GM21717 (cell line): ENCODE results near the gene PTGS1.
"Not testable (repeated sequence)": the region's sequence is repeated elsewhere in the genome, so short reads cannot be mapped to it uniquely, and the experiment has no call there.

Source experiments
- ATAC-seq: cut with Tn5 transposase; IDR thresholded peaks from one replicate; pipeline ENCODE4 v1.9.1; 2021; ENCODE audit warnings: mild to moderate bottlenecking, moderate library complexity; ENCODE audit not compliant: unreplicated experiment

Gene PTGS1

DNA sequence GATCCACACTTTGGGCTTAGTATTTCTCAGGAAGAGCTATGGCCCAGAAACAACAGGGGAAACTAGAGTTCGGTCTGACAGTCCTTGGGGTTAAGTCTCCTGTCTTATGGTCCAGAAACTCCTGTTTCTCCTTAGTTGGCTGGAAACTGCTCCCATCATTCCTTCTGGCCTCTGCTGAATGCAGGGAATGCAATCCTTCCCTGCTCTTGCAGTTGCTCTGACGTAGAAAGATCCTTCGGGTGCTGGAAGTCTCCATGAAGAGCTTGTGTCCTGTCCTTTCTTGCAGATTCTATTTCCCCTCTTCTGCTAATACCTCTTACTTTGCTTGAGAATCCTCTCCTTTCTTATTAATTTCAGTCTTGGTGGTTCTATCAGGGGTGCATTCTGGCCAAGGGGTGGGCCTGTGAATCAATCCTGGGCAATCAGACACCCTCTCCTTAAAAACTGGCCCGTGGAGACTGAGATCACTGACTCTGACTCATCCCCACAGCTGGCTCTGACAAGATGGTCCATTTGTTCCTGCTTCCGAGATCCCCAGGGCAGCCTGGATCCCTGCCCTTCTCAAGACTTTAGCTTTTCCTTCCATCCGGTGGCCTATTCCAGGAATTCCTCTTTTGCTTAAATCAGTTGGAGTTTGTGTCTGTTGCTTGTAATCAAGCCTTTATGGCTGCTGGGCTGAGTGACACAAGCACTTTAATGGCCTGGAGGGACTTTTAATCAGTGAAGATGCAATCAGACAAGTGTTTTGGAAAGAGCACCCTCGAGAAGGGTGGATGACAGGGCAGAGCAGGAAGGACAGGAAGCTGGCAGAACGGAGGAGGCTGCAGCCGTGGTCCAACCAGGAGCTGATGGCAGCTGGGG is 23.7 kb downstream of the PTGS1 start:
- ATAC-seq = no peak

DNA sequence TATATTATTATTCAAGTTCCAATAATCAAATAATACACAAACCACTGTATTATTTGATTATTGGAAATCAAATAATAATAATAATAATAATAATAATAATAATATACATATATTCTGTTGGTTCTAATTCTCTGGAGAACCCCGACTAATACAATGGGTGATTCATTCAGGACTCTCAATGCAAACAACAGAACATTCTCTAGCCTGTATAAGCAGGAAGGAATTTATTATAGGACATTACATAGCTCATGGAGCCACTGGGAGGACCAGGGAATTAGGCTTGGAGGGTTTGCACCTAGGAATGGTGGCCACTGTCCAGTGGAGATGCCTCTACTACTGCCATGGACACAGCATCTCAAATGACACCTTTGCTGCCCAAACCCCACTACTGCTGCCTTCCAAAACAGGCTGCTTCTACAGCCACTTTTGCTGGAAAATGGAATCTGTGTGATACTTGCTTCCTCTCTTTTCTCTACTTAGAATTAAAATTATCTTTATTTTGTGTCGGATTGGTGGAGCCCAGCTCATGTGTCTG is 25.9 kb downstream of the PTGS1 start:
- ATAC-seq = no peak

DNA sequence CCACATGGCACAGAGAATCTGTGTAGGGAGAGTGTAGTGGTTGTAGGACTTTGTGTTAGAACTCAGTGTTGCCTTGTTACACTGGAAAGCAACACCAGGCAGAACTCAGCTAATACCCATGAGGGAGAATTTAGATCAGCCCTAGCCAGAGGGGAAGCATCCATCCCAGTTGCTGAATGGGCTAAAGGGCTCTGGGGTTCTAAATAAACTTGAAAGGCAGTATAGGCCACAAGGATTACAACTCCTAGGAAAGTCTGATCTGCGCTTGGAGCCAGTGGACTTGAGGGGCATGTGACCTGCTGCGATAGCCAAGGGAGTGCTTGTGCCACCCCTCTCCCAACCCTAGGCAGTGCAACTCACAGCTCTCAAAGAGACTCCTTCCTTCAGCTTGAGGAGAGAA is 26.9 kb downstream of the PTGS1 start:
- no peak for ATAC-seq

DNA sequence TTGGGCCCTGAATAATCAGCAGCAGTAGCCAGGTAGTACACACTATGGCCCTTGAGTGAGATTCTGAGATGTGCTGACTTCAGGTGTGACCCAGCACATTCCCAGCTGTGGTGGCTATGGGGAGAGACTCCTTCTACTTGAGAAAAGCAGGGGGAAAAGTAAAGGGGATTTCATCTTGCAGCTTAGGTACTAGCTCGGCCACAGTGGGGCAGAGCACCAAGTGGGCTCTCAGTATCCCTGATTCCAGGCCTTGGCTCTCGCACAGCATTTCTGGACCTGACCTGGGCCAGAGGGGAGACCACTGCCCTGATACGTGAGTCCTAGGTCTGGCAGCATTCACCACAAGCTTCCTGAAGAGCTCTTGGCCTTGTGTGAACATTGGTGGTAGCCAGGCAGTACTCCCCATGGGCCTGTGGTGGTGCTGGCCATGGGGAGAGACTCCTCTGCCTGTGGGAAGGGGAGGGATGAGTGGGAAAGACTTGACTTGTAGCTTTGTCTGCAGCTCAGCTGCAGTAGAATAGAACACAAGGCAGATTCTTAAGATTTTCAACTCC is 27.6 kb downstream of the PTGS1 start:
- no peak for ATAC-seq

DNA sequence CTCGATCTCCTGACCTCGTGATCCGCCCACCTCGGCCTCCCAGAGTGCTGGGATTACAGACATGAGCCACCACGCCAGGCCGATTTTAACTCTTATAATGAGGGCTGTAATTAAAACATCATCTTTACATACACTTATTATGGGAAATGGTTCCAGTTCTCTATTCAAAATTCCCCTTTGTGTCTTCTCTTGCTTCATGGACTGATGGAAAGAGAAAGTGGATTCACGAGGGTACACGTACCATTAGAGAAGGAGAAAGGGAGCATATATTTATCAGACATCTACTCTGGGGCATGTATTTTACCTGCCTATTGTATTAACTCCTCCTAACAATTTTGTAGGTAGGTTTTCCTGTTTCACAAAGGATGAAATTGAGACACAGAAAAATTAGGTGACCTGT is 31.1 kb downstream of the PTGS1 start:
- no peak for ATAC-seq

DNA sequence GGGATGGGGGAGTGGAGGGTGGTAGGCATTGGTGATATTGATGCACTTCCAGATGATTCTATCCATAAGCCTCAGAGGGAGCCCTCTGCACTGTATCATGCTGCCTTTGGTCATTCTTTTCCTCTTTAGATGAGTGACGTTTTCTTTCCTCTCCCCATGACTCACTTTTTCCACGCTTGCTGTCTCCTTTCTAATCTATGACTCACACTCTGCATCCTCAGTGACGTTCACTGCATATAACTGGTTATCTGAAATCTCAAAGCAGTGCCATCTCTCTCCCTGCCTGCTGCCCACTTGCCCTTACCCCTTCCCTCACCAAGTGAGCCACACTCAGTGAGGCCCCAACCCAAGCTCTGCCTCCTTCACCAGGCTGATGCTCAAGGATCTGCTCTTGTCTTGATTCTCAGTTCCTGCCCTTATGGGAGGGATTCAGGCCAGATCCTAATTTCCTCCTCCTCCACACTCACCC is 31.6 kb downstream of the PTGS1 start:
- no peak for ATAC-seq

DNA sequence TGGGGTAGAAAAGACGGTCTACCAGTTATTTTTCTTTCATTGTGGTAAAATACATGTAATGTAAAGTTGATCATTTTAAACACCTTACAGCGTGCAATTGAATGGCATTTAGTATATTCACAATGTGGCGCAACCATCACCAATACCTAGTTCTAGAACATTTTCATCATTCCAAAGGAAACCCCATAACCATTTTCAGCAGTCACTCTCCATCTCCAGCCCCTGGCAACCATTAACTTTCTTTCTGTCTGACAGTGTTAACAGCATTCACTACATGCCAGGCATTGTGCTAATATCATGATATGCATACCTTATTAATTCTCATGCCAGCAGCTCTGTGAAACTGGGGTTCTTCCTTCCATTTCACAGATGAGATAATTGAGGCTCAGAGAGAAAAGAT is 32.0 kb downstream of the PTGS1 start:
- no peak for ATAC-seq

DNA sequence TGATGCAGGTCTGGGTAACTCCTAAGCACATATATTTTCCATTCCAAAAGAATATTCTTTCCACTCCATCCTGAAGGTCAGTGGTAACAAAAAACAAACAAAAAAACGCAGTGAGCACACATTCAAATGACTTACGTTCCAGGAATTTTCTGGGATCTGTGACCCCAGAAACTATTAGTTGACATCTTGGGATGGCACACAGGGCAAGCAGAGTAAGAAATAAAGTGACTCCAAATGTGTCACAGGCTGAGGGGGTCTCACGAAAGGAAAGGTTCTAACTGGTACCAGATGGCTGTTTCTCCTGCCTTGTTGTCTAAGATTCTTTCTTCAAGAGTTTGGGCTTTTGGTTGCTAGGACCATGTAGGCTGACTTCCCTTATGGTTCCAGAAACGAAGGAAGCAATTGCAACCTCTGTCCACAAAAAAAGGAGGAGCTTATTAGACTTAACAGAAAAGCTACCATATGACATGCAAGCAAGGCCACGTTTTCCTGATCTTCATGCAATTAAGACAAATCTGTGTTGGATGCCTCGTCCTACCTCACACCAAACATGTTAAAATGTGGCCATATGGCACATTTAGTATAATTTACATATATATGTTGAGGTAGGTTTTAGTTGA is 32.7 kb downstream of the PTGS1 start:
- ATAC-seq = no peak

DNA sequence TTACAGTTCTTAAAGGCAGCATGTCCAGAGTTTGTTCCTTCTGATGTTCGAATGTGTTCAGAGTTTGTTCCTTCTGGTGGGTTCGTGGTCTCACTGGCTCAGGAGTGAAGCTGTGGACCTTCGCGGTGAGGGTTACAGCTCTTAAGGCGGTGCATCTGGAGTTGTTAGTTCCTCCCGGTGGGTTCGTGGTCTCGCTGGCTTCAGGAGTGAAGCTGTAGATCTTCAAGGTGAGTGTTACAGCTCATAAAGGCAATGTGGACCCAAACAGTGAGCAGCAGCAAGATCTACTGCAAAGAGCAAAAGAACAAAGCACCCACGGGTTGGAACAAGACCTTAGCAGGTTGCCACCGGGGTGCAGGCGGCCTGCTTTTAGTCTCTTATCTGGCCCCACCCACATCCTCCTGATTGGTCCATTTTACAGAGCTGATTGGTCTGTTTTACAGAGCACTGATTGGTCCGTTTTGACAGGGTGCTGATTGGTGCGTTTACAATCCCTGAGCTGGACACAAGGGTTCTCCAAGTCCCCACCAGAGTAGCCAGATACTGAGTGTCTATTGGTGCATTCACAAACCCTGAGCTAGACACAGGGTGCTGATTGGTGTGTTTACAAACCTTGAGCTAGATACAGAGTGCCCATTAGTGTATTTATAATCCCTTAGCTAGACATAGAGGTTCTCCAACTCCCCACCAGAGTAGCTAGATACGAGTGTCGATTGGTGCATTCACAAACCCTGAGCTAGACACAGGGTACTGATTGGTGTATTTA is 34.7 kb downstream of the PTGS1 start:
- ATAC-seq = not testable (repeated sequence)

DNA sequence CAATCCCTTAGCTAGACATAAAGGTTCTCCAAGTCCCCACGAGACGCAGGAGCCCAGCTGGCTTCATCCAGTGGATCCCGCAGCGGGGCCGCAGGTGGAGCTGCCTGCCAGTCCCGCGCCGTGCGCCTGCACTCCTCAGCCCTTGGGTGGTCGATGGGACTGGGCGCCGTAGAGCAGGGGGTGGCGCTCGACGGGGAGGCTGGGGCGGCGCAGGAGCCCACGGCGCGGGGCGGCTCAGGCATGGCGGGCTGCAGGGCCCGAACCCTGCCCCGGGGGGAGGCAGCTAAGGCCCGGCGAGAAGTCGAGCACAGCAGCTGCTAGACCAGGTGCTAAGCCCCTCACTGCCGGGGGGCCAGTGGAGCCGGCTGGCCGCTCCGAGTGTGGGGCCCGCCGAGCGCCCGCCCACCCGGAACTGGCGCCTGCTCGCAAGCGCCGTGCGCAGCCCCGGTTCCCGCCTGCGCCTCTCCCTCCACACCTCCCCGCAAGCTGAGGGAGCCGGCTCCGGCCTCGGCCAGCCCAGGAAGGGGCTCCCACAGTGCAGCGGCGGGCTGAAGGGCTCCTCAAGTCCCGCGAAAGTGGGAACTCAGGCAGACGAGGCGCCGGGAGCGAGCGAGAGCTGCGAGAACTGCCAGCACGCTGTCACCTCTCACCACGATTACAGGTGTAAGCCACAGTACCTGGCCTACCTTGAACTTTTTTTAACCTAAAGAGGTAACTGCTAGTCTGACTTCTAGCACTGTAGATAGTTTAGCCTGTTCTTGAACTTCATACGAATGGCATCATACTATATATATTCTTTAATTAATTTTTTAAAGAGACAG is 35.5 kb downstream of the PTGS1 start:
- ATAC-seq = no peak

DNA sequence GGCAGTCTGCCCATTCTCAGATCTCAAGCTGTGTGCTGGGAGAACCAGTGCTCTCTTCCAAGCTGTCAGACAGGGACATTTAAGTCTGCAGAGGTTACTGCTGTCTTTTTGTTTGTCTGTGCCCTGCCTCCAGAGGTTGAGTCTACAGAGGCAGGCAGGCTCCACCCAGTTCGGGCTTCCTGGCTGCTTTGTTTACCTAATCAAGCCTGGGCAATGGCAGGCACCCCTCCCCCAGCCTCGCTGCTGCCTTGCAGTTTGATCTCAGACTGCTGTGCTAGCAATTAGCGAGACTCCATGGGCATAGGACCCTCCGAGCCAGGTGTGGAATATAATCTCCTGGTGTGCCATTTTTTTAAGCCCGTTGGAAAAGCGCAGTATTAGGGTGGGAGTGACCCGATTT is 43.3 kb downstream of the PTGS1 start:
- not testable (repeated sequence) for ATAC-seq

DNA sequence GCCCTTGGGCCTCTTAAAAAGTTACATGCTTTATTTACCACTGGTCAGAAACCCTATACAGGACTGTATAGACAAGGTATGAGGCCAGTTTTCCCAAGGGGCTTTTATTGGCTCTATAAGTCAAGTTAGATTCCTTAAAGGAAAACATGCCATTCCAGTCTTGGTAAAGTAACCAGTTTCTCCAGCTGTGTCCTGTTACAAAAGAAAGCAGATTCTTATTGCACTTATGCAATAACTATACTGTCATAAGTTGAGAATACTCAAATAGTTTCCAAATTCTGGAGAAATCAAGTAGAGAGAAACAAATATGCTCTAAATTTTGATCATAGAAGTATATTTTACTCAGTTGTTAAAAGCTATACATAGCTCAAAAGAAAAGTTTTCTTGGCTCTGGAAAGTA is 47.2 kb downstream of the PTGS1 start:
- ATAC-seq = no peak

DNA sequence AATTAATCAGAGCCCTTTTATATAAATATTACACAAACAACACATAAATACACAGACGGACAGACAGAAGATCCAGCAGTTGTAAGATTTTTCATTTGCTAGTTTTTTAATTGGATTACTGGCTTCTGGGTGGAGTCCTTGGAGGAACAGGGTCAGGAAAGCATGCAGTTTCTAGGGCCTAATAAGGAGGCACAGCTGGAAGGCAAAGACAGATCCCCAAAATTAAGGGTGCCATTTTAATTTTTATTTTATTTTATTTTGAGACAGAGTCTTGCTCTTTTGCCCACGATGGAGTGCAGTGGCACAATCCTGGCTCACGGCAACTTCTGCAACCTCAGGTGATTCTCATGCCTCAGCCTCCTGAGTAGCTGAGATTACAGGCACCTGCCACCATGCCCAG is 49.5 kb downstream of the PTGS1 start:
- no peak for ATAC-seq

DNA sequence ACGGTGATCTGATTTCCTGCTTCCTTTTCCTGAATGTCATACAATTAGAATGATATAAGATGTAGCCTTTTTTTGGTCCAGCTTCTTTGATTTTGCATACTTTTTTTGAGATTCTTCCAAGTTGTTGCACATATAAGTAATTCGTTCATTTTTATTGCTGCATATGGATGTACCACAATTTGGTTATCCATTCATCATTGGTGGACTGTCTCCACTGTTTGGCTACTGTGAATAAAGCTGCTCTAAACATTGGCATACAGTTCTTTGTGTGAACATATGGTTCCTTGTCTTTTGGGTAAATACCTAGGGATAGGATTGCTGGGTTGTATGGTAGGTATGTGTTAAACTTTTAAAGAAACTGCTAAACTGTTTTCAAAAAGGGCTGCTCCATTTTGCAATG is 54.3 kb downstream of the PTGS1 start:
- no peak for ATAC-seq

DNA sequence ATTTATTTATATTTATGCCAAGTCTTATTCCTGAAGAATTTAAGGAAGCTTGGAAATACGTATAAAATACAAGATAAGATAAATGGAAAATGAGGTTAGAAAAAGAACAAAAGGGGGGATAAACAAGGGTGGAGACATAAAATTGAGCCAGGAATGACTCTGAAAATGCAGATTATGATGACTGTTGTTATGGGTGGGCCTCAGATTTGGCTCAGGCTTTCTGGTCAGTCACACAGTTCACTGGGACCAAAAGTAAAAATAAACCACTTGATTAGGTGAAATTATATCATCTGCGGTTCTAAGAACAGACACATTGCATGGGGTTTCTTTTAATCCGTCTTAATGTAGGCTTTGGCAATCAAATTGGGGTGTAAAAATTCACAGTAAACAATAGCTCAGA is 55.9 kb downstream of the PTGS1 start:
- ATAC-seq = no peak

DNA sequence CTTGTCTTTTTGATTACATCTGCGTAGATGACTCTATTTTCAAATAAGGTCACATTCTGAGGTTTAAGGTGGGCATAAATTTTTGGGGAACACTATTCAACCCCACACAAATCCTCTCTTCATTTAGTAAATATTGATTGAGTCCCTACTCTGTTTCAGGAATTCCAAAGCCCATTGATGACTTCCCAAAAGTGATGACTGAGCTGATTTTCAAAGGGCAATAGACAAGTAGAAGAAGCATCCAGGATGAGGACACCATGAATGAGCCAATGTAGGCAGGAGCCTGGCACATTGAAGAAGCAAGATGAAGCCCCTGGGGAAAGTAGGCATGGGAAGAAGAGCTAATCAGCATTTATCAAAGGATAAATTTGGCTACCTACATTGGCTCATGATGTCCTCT is 71.7 kb downstream of the PTGS1 start:
- ATAC-seq = no peak

DNA sequence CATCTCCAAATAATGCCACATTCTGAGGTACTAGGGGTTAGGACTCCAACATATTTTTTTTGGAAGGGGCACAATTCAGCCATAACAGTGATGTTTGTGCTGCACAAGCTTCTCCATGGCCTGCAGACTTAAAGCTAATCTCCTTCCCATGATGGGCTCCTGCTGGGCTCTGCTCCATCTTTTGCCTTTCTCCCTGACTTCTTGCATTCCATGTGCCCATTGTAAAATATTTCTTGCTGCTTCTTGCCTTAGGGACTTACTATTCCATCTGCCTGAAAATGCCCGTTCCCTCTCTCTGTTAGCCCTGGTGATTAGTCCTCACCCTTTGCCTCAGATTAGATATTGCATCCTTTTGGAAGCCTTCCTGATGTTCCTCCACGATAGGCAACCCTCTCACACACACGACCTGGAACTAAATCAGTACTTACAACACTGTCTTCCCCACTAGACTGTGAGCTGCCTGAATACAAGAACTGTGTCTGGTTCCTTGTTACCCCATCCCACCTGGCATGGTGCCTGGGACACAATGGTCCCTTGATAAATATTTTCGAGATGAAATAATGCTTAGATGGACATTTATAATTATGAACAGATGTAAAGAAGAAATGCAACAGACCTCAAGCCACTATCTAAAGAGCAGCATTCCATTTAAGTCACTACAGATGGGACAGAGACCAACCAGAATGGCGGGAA is 73.4 kb downstream of the PTGS1 start:
- ATAC-seq = no peak
